IMR-90 (cell line): Measurements from ENCODE around the gene CYP2E1. TPM values are rescaled to one million over a fixed set of nuclear protein-coding genes. Genes with fewer than 3 reads are reported as not detected.

Experiments used
- ATAC-seq: fragments of 200-7000 bp; cut with Tn5 transposase; 2 replicates; pipeline ENCODE4 v1.9.1; 2020; ENCODE audit warnings: low read depth, mild to moderate bottlenecking, moderate library complexity
- BruUV-seq: library from RNA; stranded (reverse); fragments of 400-500 nt; replicated peaks from 2 replicates; lab custom pipeline; 2021; lab: Mats Ljungman, UMichigan
- CTCF ChIA-PET: fragments of 300-600 bp; formaldehyde crosslinking; extraction: SDS; loops from one replicate; lab custom pipeline; 2021; ENCODE audit warnings: antibody characterized with exemption; lab: Yijun Ruan, JAX
- POLR2A ChIA-PET: fragments of 300-600 bp; sonication (Branson Sonifier 250); formaldehyde crosslinking; loops from one replicate; lab custom pipeline; 2022; ENCODE audit warnings: antibody characterized with exemption; ENCODE audit not compliant: unreplicated experiment; lab: Charles Lee
- DNase-seq: peaks from one replicate; pipeline ENCODE4 v3.0.0; 2013
- H2AFZ ChIP-seq: replicated peaks from 2 replicates; pipeline ENCODE3; 2013; ENCODE audit warnings: low read length, mild to moderate bottlenecking; ENCODE audit not compliant: poor library complexity
- H2AK5ac ChIP-seq: 2 replicates; pipeline ENCODE4 v1.6.1; 2013; ENCODE audit warnings: low read depth, low read length, inconsistent platforms
- H2AK9ac ChIP-seq: replicated peaks from 2 replicates; pipeline ENCODE3; 2013; ENCODE audit warnings: mild to moderate bottlenecking, low read depth, low read length, moderate library complexity; ENCODE audit not compliant: poor library complexity
- H2BK120ac ChIP-seq: 2 replicates; pipeline ENCODE4 v1.6.1; 2013; ENCODE audit warnings: low read depth, low read length, inconsistent platforms
- H2BK15ac ChIP-seq: 3 replicates; pipeline ENCODE4 v1.6.1; 2013; ENCODE audit warnings: low read depth, low read length, inconsistent platforms
- H2BK20ac ChIP-seq: 2 replicates; pipeline ENCODE4 v1.6.1; 2013; ENCODE audit warnings: low read depth, mild to moderate bottlenecking, inconsistent platforms, low read length, moderate library complexity
- H2BK5ac ChIP-seq: 2 replicates; pipeline ENCODE4 v1.6.1; 2013; ENCODE audit warnings: mild to moderate bottlenecking, low read depth, low read length, inconsistent platforms; ENCODE audit not compliant: poor library complexity, severe bottlenecking
- H3K14ac ChIP-seq: replicated peaks from 2 replicates; pipeline ENCODE4 v1.6.1; 2013; ENCODE audit warnings: low read depth, low read length, inconsistent platforms
- H3K18ac ChIP-seq: 2 replicates; pipeline ENCODE4 v1.6.1; 2013; ENCODE audit warnings: low read depth, low read length, control low read depth
- H3K23ac ChIP-seq: 2 replicates; pipeline ENCODE4 v1.6.1; 2013; ENCODE audit warnings: low read depth, low read length, inconsistent platforms
- H3K27ac ChIP-seq: 2 replicates; pipeline ENCODE4 v1.5.1; 2013; ENCODE audit warnings: mild to moderate bottlenecking, control low read depth, low read length; ENCODE audit not compliant: insufficient read depth
- H3K27me3 ChIP-seq: 2 replicates; pipeline ENCODE4 v1.6.1; 2013; ENCODE audit warnings: low read length; ENCODE audit not compliant: control insufficient read depth, insufficient read depth
- H3K36me3 ChIP-seq: 2 replicates; pipeline ENCODE4 v1.6.1; 2013; ENCODE audit warnings: low read length, mixed read lengths; ENCODE audit not compliant: control insufficient read depth, insufficient read depth
- H3K4ac ChIP-seq: 2 replicates; pipeline ENCODE4 v1.6.1; 2013; ENCODE audit warnings: low read depth, low read length, inconsistent platforms
- H3K4me1 ChIP-seq: 2 replicates; pipeline ENCODE4 v1.6.1; 2013; ENCODE audit warnings: low read length, mixed read lengths; ENCODE audit not compliant: control insufficient read depth, insufficient read depth
- H3K4me2 ChIP-seq: 2 replicates; pipeline ENCODE4 v1.6.1; 2013; ENCODE audit warnings: low read depth, mild to moderate bottlenecking, control low read depth, low read length, moderate library complexity
- H3K4me3 ChIP-seq: 2 replicates; pipeline ENCODE4 v1.5.1; 2013; ENCODE audit warnings: low read depth, mild to moderate bottlenecking, control low read depth, low read length, moderate library complexity; ENCODE audit not compliant: insufficient read depth
- H3K56ac ChIP-seq: 2 replicates; pipeline ENCODE4 v1.6.1; 2013; ENCODE audit warnings: low read length, inconsistent platforms; ENCODE audit not compliant: insufficient read depth; ENCODE audit errors: extremely low read depth
- H3K79me1 ChIP-seq, 2 experiments: 2 replicates each; pipeline ENCODE4 v1.6.1; 2013; ENCODE audit warnings: low read length in 2 of 2, inconsistent platforms in 1 of 2, low read depth in 1 of 2
- H3K9ac ChIP-seq: 2 replicates; pipeline ENCODE4 v1.6.1; 2013; ENCODE audit warnings: low read depth, low read length, control low read depth
- H3K9me1 ChIP-seq: 2 replicates; pipeline ENCODE4 v1.6.1; 2013; ENCODE audit warnings: low read length, inconsistent platforms; ENCODE audit not compliant: insufficient read depth
- H3K9me3 ChIP-seq: 2 replicates; pipeline ENCODE4 v1.6.1; 2013; ENCODE audit warnings: low read length; ENCODE audit not compliant: control insufficient read depth, insufficient read depth
- H4K20me1 ChIP-seq: 2 replicates; pipeline ENCODE4 v1.6.1; 2013; ENCODE audit warnings: low read length, inconsistent platforms; ENCODE audit not compliant: insufficient read depth
- H4K5ac ChIP-seq: 2 replicates; pipeline ENCODE4 v1.6.1; 2013; ENCODE audit warnings: mild to moderate bottlenecking, low read depth, low read length, control low read depth
- H4K8ac ChIP-seq, 2 experiments: 2 replicates each; pipeline ENCODE4 v1.6.1; 2013; ENCODE audit warnings: low read depth in 2 of 2, low read length in 2 of 2, control low read depth in 1 of 2, inconsistent platforms in 1 of 2
- H4K91ac ChIP-seq: 2 replicates; pipeline ENCODE4 v1.6.1; 2013; ENCODE audit warnings: low read depth, low read length, inconsistent platforms; ENCODE audit not compliant: insufficient read depth
- BHLHE40 ChIP-seq: fragments of 150-350 bp; IDR thresholded peaks from 2 replicates; pipeline ENCODE4 v1.6.1; 2016; ENCODE audit warnings: mild to moderate bottlenecking, low read depth, low read length
- CEBPB ChIP-seq: IDR thresholded peaks from 2 replicates; pipeline ENCODE4 v1.6.1; 2012; ENCODE audit warnings: low read depth, low read length, improper control_type of control experiment
- CHD1 ChIP-seq: IDR thresholded peaks from 2 replicates; pipeline ENCODE4 v1.6.1; 2012; ENCODE audit warnings: low read depth, low read length, improper control_type of control experiment
- MAFK ChIP-seq: IDR thresholded peaks from 2 replicates; pipeline ENCODE4 v1.6.1; 2012; ENCODE audit warnings: low read depth, low read length, improper control_type of control experiment
- MAZ ChIP-seq: IDR thresholded peaks from 2 replicates; pipeline ENCODE4 v1.6.1; 2012; ENCODE audit warnings: low read depth, mild to moderate bottlenecking, low read length, improper control_type of control experiment, moderate library complexity, borderline replicate concordance
- MXI1 ChIP-seq: IDR thresholded peaks from 2 replicates; pipeline ENCODE4 v1.6.1; 2012; ENCODE audit warnings: low read depth, mild to moderate bottlenecking, low read length, moderate library complexity, borderline replicate concordance
- NFE2L2 ChIP-seq: fragments of 150-350 bp; IDR thresholded peaks from 2 replicates; pipeline ENCODE4 v1.6.1; 2016; ENCODE audit warnings: low read depth, mild to moderate bottlenecking, low read length
- RAD21 ChIP-seq: IDR thresholded peaks from 2 replicates; pipeline ENCODE4 v1.6.1; 2012; ENCODE audit warnings: low read length, improper control_type of control experiment
- RFX5 ChIP-seq: IDR thresholded peaks from 2 replicates; pipeline ENCODE4 v1.8.0; 2012; ENCODE audit warnings: low read depth, mild to moderate bottlenecking, low read length, moderate library complexity
- SMC3 ChIP-seq: fragments of 150-350 bp; IDR thresholded peaks from 2 replicates; pipeline ENCODE4 v1.6.1; 2016; ENCODE audit warnings: low read depth, mild to moderate bottlenecking, antibody characterized with exemption, low read length, moderate library complexity
- USF2 ChIP-seq: fragments of 150-350 bp; IDR thresholded peaks from 2 replicates; pipeline ENCODE4 v1.6.1; 2017; ENCODE audit warnings: mild to moderate bottlenecking, antibody characterized with exemption, low read length, low read depth
- dilution Hi-C: fragments of 300-500 bp; cut with HindIII; formaldehyde crosslinking; loops from one replicate; pipeline ENCODE4 v1.14.3; 2018; ENCODE audit warnings: low sequenced_read_pairs; ENCODE audit not compliant: unreplicated experiment
- in situ Hi-C: fragments of 300-500 bp; cut with MboI; formaldehyde crosslinking; loops from 3 replicates; pipeline ENCODE4 v1.14.3; 2019; ENCODE audit warnings: low sequenced_read_pairs, inconsistent platforms, mixed read lengths
- intact Hi-C: fragments of 100-400 bp; cut with micrococcal nuclease; formaldehyde crosslinking; loops from 2 replicates; pipeline ENCODE4 v1.10.0; 2022
- polyA plus RNA-seq, 3 experiments: library from polyadenylated mRNA; depleted of rRNA; stranded (reverse); fragments of >200 nt; gene quantifications; 2 replicates each; pipeline ENCODE4 v1.2.3, GENCODE V29; 2012; ENCODE audit warnings: low replicate concordance in 1 of 3
- total RNA-seq: library from RNA; depleted of rRNA; stranded (reverse); fragments of >200 nt; gene quantifications from 2 replicates; pipeline ENCODE4 v1.2.3, GENCODE V29; 2012
- TF ChIP-seq, protein P1 (sequence below): conservative IDR thresholded peaks from 2 replicates; pipeline ENCODE4 v1.5.1; 2012; ENCODE audit warnings: mild to moderate bottlenecking, low read depth, low read length, improper control_type of control experiment

Gene CYP2E1
- total and polyA plus RNA-seq, 2 of the 4 experiments (the other 2 are of a cell fraction) = 0.36 to 1.7 TPM

GRCh38 chr10:133484818-133485217 lies 42.3 kb upstream of the CYP2E1 start:
- H3K4ac ChIP-seq = no peak overlapping the region
- H2BK120ac ChIP-seq = no peak overlapping the region
- H4K8ac ChIP-seq = no peak overlapping the region
- H2AK9ac ChIP-seq = no peak overlapping the region
- H3K79me1 ChIP-seq = no peaks in the 10 kb centered on the region
- no peak overlapping the region for H3K56ac ChIP-seq
- H4K91ac ChIP-seq = no peak overlapping the region
- H3K27ac ChIP-seq = no peak overlapping the region
- H2AK5ac ChIP-seq = no peak overlapping the region
- TF ChIP-seq, protein P1, sequence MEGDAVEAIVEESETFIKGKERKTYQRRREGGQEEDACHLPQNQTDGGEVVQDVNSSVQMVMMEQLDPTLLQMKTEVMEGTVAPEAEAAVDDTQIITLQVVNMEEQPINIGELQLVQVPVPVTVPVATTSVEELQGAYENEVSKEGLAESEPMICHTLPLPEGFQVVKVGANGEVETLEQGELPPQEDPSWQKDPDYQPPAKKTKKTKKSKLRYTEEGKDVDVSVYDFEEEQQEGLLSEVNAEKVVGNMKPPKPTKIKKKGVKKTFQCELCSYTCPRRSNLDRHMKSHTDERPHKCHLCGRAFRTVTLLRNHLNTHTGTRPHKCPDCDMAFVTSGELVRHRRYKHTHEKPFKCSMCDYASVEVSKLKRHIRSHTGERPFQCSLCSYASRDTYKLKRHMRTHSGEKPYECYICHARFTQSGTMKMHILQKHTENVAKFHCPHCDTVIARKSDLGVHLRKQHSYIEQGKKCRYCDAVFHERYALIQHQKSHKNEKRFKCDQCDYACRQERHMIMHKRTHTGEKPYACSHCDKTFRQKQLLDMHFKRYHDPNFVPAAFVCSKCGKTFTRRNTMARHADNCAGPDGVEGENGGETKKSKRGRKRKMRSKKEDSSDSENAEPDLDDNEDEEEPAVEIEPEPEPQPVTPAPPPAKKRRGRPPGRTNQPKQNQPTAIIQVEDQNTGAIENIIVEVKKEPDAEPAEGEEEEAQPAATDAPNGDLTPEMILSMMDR = no peak
- TF ChIP-seq MAZ (no peak), RAD21 (no peak), CHD1 (no peak), NFE2L2 (no peak), USF2 (no peak), CEBPB (no peak), RFX5 (no peak), SMC3 (no peak), MAFK (no peak), MXI1 (no peak), BHLHE40 (no peak)
- no peak overlapping the region for H2BK20ac ChIP-seq
- no peak overlapping the region for H2BK5ac ChIP-seq
- no peak overlapping the region for H3K14ac ChIP-seq
- no peaks in the 10 kb centered on the region for H3K4me1 ChIP-seq
- no peak overlapping the region for H4K5ac ChIP-seq
- H3K4me2 ChIP-seq = no peak overlapping the region
- no peak overlapping the region for H3K4me3 ChIP-seq
- H2AFZ ChIP-seq = no peak overlapping the region
- no TSS peak for BruUV-seq
- no peaks in the 10 kb centered on the region for H3K9me1 ChIP-seq
- H3K27me3 ChIP-seq = no peaks in the 10 kb centered on the region
- dilution Hi-C loops (no loop called here), intact Hi-C loops (no loop called here), in situ Hi-C loops (no loop called here)
- ChIA-PET POLR2A (no interaction called here), CTCF (no interaction called here)
- H2BK15ac ChIP-seq = no peak overlapping the region
- no peak overlapping the region for H3K9ac ChIP-seq
- 0 out of 2 replicates have a peak, but pooled peaks cover 3% of the 10 kb centered on the region for H3K9me3 ChIP-seq
- no peaks in the 10 kb centered on the region for H4K20me1 ChIP-seq
- H3K23ac ChIP-seq = no peak overlapping the region
- no peaks in the 10 kb centered on the region for H3K36me3 ChIP-seq
- no peak for ATAC-seq
- no peak overlapping the region for H3K18ac ChIP-seq
- DNase-seq = no peak
